NOMO-1 (cell line): ENCODE data around the gene GRK6.

ENCODE experiments used
- DNase-seq, 2 experiments: peaks; one replicate each; lab custom pipeline; 2025; ENCODE audit not compliant: unreplicated experiment in 2 of 2; lab: John Stamatoyannopoulos, UW

The GRK6 gene

GRCh38 chr5:177468685-177469628, 42.5 kb downstream of the GRK6 start:
- DNase-seq, result no peak

GRCh38 chr5:177469750-177470525, 43.5 kb downstream of the GRK6 start:
- no peak for DNase-seq

- no peak for DNase-seq
These were observed 44.5 kb downstream of the GRK6 start for GRCh38 chr5:177470759-177471536.

GRCh38 chr5:177471610-177472356, 45.3 kb downstream of the GRK6 start:
- no peak for DNase-seq

GRCh38 chr5:177472460-177473442, 46.3 kb downstream of the GRK6 start:
- DNase-seq, result no peak

- DNase-seq, result no peak
These were observed 47.0 kb downstream of the GRK6 start, which contains the start of gene DBN1 for GRCh38 chr5:177473443-177474001. TSS of gene DBN1 (minus strand) at chr5:177473634. CDS start at chr5:177473521, 113 bp downstream.

- DNase-seq, result no peak
These were observed 47.6 kb downstream of the GRK6 start for GRCh38 chr5:177474002-177474476.

- DNase-seq, result peak in 1 of 2 experiments; percentile 13
These were observed 48.5 kb downstream of the GRK6 start for GRCh38 chr5:177474846-177475562.

- no peak for DNase-seq
These were observed 49.3 kb downstream of the GRK6 start for GRCh38 chr5:177475563-177476427.

GRCh38 chr5:177476531-177477233, 50.2 kb downstream of the GRK6 start:
- no peak for DNase-seq

- DNase-seq, result no peak
These were observed 51.4 kb downstream of the GRK6 start for GRCh38 chr5:177477701-177478477.

GRCh38 chr5:177478711-177479646, 52.5 kb downstream of the GRK6 start:
- DNase-seq, result peak; percentile 86 to 91

- peak in 1 of 2 experiments; percentile 41 for DNase-seq
These were observed 53.3 kb downstream of the GRK6 start for GRCh38 chr5:177479774-177480173.

- no peak for DNase-seq
These were observed 55.9 kb downstream of the GRK6 start for GRCh38 chr5:177482359-177482795.
